CD4-positive, CD25-positive, alpha-beta regulatory T cell (primary cell): ENCODE measurements around the gene HIC1. TPM values are rescaled to one million over a fixed set of nuclear protein-coding genes. Genes with fewer than 3 reads are reported as not detected.

Source experiments
- ATAC-seq, 2 donors: fragments of 150-1000 bp; cut with Tn5 transposase; one replicate each; pipeline ENCODE4 v1.10.0; 2021; ENCODE audit warnings: low read depth in 2 of 2, moderate number of reproducible peaks in 2 of 2, moderate library complexity in 1 of 2
- DNase-seq, 3 donors: peaks; one replicate each; pipeline versions ENCODE4 v3.0.0 to v3.0.0-alpha.2; 2012 to 2022; ENCODE audit warnings: mixed read lengths in 1 of 3
- H3K27ac ChIP-seq: one replicate; pipeline ENCODE4 v1.7.0; 2013; ENCODE audit warnings: mild to moderate bottlenecking, low read length; ENCODE audit not compliant: insufficient read depth, poor library complexity, severe bottlenecking
- H3K27me3 ChIP-seq: one replicate; pipeline ENCODE4 v1.7.0; 2013; ENCODE audit warnings: low read length; ENCODE audit not compliant: control insufficient read depth, insufficient read depth
- H3K36me3 ChIP-seq: one replicate; pipeline ENCODE4 v1.7.0; 2013; ENCODE audit warnings: mild to moderate bottlenecking, low read length, moderate library complexity; ENCODE audit not compliant: control insufficient read depth, insufficient read depth
- H3K4me1 ChIP-seq: 2 replicates; pipeline ENCODE4 v1.7.0; 2013; ENCODE audit warnings: mild to moderate bottlenecking, low read length; ENCODE audit not compliant: insufficient read depth, control insufficient read depth, poor library complexity, severe bottlenecking
- H3K4me3 ChIP-seq: one replicate; pipeline ENCODE4 v1.7.0; 2013; ENCODE audit warnings: low read depth, mild to moderate bottlenecking, low read length, moderate library complexity
- H3K9me3 ChIP-seq, 2 experiments: 1 replicate in 1 of 2; 2 replicates in 1 of 2; pipeline ENCODE4 v1.7.0; 2013; ENCODE audit warnings: low read length in 2 of 2, mild to moderate bottlenecking in 1 of 2, moderate library complexity in 1 of 2; ENCODE audit not compliant: control insufficient read depth in 2 of 2
- H3K27ac Mint-ChIP-seq, 3 donors: one replicate each; pipeline ENCODE4 v1.8.0; 2020 to 2022; ENCODE audit warnings: mild to moderate bottlenecking in 3 of 3, mixed read lengths in 3 of 3, moderate library complexity in 2 of 3
- H3K27me3 Mint-ChIP-seq: one replicate; pipeline ENCODE4 v1.8.0; 2022; ENCODE audit warnings: mild to moderate bottlenecking, mixed read lengths
- H3K36me3 Mint-ChIP-seq: one replicate; pipeline ENCODE4 v1.8.0; 2020; ENCODE audit warnings: mixed read lengths
- H3K4me1 Mint-ChIP-seq, 4 donors: one replicate each; pipeline ENCODE4 v1.8.0; 2020 to 2022; ENCODE audit warnings: mixed read lengths in 4 of 4, mild to moderate bottlenecking in 1 of 4
- H3K4me3 Mint-ChIP-seq, 4 donors: one replicate each; pipeline ENCODE4 v1.8.0; 2020 to 2022; ENCODE audit warnings: mild to moderate bottlenecking in 4 of 4, mixed read lengths in 4 of 4, moderate library complexity in 3 of 4
- H3K9me3 Mint-ChIP-seq, 7 donors: one replicate each; pipeline ENCODE4 v1.8.0; 2020 to 2022; ENCODE audit warnings: mixed read lengths in 7 of 7, mild to moderate bottlenecking in 3 of 7, moderate library complexity in 2 of 7
- polyA plus RNA-seq, 4 donors: library from polyadenylated mRNA; unstranded; fragments of 300-500 nt; fragmentation: Illumina TruSeq; gene quantifications; one replicate each; pipeline ENCODE4 v1.2.3, GENCODE V29; 2021
- total RNA-seq: library from RNA; stranded (reverse); gene quantifications from one replicate; pipeline ENCODE4 v1.2.3, GENCODE V29; 2022

The HIC1 gene
- total and polyA plus RNA-seq, 5 donors from 2014 or later: 0.14 to 1.3 (median 0.64) TPM; not detected in 1

DNA sequence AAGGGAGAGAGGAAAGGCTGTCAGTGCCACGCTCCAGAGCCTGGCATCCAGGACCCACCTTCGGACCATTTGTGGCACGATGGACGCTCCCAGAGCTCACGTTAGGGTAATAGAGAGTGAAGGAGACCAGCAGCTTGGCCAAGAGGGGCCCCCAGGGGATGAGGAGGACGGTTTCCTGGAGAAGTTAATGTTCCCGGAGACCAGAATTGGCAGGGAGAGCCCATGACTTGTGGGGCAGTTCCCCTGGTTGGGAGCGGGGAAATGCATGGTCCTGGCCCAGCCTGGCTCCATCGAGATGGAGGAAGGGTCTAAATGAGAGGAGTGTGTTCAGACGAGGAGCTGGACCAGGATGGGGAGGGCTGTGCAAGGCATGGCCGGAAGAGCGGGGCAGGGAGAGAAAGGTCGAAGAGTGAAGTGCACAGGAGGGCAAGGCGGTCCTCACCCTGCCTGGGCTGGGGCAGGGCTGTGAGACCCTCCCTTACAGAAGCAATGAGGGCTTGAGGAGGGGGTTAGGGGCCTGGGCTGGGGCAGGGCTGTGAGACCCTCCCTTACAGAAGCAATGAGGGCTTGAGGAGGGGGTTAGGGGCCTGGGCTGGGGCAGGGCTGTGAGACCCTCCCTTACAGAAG lies 2.9 kb upstream of the HIC1 start:
- Mint-ChIP-seq H3K36me3 (no peaks in the 10 kb centered on the region), H3K27ac (no peak overlapping the region), H3K9me3 (peaks cover 0 to 1% (median 0%) of the 10 kb centered on the region in 7 donors), H3K4me1 (peaks cover 0 to 38% (median 16%) of the 10 kb centered on the region in 4 donors), H3K4me3 (peak overlapping the region; percentile 68 to 83 (median 76)), H3K27me3 (peaks cover 23% of the 10 kb centered on the region)
- Histone ChIP-seq H3K9me3 (no peaks in the 10 kb centered on the region), H3K27me3 (no peaks in the 10 kb centered on the region), H3K4me1 (peaks cover 75% of the 10 kb centered on the region), H3K4me3 (no peak overlapping the region), H3K36me3 (no peaks in the 10 kb centered on the region), H3K27ac (no peak overlapping the region)
- DNase-seq (no peak), ATAC-seq (no peak)

DNA sequence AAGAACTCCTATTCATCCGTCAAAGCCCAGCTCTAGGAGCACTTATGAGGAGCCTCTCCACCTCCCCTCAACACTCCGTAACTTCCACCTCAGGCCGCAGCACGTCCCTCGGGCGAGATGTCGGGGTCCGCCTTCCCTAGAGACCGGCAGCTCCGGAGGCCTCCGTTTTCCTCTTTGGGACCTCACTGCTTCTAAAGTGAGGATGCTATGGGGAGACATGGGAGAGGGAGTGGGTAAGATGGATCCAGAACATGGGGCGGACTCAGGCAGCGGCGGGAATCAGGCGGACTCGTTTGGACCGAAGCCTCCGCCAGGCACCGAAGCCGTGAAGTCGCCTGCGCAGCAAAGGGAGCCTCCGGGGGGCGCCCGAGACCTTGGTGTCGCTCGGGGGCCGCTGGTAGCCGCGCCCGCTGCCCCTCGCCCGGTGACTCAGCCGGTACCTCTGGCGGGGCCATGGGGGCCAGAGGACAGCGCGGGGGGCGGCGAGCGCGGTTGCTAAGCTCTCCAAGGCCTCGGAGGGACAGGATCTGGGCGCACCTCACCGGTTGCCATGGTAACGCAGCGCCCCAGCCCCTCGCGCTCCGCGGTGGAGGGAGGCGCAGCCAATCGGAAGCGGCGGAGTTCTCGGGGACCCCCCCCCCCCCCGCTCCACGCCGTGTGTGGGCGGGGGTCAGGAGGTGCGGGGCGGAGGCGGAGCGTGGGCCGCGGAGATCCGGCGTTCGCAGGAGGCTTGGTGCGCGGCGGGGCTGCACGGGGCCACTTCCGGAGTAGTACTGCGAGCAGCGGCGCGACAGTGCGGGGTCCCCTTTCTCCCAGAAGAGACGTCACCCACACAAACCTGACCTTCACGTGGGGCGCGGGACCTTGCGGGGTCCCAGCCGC lies 1.3 kb upstream of the HIC1 start:
- H3K27me3 Mint-ChIP-seq: peaks cover 23% of the 10 kb centered on the region
- peak overlapping the region; percentile 61 for H3K27ac ChIP-seq
- H3K9me3 Mint-ChIP-seq: peaks cover 0 to 1% (median 0%) of the 10 kb centered on the region in 7 donors
- peak overlapping the region; percentile 40 for H3K4me3 ChIP-seq
- H3K36me3 Mint-ChIP-seq: no peaks in the 10 kb centered on the region
- DNase-seq (peak; percentile 75 to 80 (median 76)), ATAC-seq (peak; percentile 14 to 23)
- peak overlapping the region; percentile 79 to 92 (median 85) for H3K4me3 Mint-ChIP-seq
- no peaks in the 10 kb centered on the region for H3K27me3 ChIP-seq
- peaks cover 0 to 33% (median 16%) of the 10 kb centered on the region in 4 donors for H3K4me1 Mint-ChIP-seq
- no peaks in the 10 kb centered on the region for H3K36me3 ChIP-seq
- peak overlapping the region; percentile 26 to 83 (median 75) for H3K27ac Mint-ChIP-seq
- no peaks in the 10 kb centered on the region for H3K9me3 ChIP-seq
- H3K4me1 ChIP-seq: peaks cover 87% of the 10 kb centered on the region

DNA sequence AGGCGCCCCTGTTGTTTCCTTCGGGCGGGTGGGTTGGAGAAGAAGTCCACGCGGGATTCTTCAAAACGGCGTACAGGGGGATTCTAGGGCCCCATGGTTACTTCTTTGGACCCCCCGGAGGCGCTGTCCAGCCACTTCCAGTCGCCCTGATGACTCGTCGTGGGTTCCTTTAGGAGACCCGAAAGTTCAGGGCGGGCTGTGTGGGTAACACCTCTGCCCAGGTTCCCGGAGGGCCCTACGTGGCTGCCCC lies 716 bp upstream of the HIC1 start:
- Histone ChIP-seq H3K27me3 (no peaks in the 10 kb centered on the region), H3K36me3 (no peaks in the 10 kb centered on the region), H3K4me3 (peak overlapping the region; percentile 51), H3K27ac (peak overlapping the region; percentile 61), H3K9me3 (no peaks in the 10 kb centered on the region), H3K4me1 (peaks cover 86% of the 10 kb centered on the region)
- Mint-ChIP-seq H3K4me1 (peaks cover 0 to 28% (median 16%) of the 10 kb centered on the region in 4 donors), H3K4me3 (peak overlapping the region; percentile 79 to 92 (median 85)), H3K36me3 (no peaks in the 10 kb centered on the region), H3K27ac (peak overlapping the region; percentile 26 to 67 (median 49)), H3K27me3 (peaks cover 24% of the 10 kb centered on the region), H3K9me3 (peaks cover 0 to 1% (median 0%) of the 10 kb centered on the region in 7 donors)
- DNase-seq (no peak), ATAC-seq (no peak)

DNA sequence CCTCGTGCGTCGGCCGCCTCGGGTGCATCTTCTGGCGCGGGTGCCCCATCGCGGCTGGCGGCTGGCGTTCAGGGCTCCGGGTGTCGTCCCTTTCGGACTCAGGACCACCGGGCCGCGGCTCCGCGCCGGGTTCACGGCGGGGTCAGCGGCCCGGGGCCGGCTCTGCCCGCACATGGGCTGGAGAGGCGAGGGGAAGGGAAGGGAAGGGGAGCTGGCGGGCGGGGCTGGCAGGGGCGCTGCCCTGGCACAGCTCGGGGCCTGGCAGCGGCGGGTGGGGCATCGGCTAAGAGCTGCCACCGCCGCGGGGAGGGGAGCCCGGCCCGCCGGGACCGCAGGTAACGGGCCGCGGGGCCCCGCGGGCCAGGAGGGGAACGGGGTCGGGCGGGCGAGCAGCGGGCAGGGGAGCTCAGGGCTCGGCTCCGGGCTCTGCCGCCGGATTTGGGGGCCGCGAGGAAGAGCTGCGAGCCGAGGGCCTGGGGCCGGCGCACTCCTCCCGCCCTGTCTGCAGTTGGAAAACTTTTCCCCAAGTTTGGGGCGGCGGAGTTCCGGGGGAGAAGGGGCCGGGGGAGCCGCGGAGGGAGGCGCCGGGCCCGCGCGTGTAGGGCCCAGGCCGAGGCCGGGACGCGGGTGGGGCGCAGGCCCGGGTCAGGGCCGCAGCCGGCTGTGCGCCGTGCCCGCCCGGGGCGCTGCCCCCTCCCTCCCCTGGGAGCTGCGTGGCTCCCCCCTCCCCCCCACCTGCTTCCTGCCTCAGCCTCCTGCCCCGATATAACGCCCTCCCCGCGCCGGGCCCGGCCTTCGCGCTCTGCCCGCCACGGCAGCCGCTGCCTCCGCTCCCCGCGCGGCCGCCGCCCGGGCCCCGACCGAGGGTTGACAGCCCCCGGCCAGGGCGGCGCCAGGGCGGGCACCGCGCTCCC lies 646 bp downstream of the HIC1 start:
- Histone ChIP-seq H3K4me1 (peaks cover 76% of the 10 kb centered on the region), H3K4me3 (no peak overlapping the region)

DNA sequence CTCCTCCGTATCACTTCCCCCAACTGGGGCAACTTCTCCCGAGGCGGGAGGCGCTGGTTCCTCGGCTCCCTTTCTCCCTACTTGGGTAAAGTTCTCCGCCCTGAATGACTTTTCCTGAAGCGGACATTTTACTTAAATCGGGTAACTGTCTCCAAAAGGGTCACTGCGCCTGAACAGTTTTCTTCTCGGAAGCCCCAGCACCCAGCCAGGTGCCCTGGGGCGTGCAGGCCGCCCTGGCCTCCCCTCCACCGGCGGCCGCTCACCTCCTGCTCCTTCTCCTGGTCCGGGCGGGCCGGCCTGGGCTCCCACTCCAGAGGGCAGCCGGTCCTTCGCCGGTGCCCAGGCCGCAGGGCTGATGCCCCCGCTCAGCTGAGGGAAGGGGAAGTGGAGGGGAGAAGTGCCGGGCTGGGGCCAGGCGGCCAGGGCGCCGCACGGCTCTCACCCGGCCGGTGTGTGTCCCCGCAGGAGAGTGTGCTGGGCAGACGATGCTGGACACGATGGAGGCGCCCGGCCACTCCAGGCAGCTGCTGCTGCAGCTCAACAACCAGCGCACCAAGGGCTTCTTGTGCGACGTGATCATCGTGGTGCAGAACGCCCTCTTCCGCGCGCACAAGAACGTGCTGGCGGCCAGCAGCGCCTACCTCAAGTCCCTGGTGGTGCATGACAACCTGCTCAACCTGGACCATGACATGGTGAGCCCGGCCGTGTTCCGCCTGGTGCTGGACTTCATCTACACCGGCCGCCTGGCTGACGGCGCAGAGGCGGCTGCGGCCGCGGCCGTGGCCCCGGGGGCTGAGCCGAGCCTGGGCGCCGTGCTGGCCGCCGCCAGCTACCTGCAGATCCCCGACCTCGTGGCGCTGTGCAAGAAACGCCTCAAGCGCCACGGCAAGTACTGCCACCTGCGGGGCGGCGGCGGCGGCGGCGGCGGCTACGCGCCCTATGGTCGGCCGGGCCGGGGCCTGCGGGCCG lies 1.6 kb downstream of the HIC1 start:
- DNase-seq (peak in 2 of 3 donors; percentile 68 to 73), ATAC-seq (peak in 1 of 2 donors; percentile 16)
- H3K4me3 Mint-ChIP-seq: peak overlapping the region; percentile 72 to 91 (median 77)
- Histone ChIP-seq H3K27me3 (no peaks in the 10 kb centered on the region), H3K36me3 (peaks cover 2% of the 10 kb centered on the region), H3K4me3 (no peak overlapping the region), H3K27ac (peak overlapping the region; percentile 5), H3K4me1 (peaks cover 67% of the 10 kb centered on the region), H3K9me3 (no peaks in the 10 kb centered on the region)
- peaks cover 0 to 1% (median 0%) of the 10 kb centered on the region in 7 donors for H3K9me3 Mint-ChIP-seq
- peaks cover 0 to 31% (median 18%) of the 10 kb centered on the region in 4 donors for H3K4me1 Mint-ChIP-seq
- peaks cover 40% of the 10 kb centered on the region for H3K27me3 Mint-ChIP-seq
- H3K36me3 Mint-ChIP-seq: peaks cover 8% of the 10 kb centered on the region
- H3K27ac Mint-ChIP-seq: peak overlapping the region in 1 of 3 donors; percentile 32

More for the DNA sequence above, 646 bp downstream of the HIC1 start:
- no peaks in the 10 kb centered on the region for H3K9me3 ChIP-seq
- H3K27me3 ChIP-seq: no peaks in the 10 kb centered on the region
- Mint-ChIP-seq H3K36me3 (peaks cover 5% of the 10 kb centered on the region), H3K27me3 (peaks cover 36% of the 10 kb centered on the region), H3K4me1 (peaks cover 0 to 31% (median 18%) of the 10 kb centered on the region in 4 donors), H3K4me3 (peak overlapping the region in 1 of 4 donors; percentile 88), H3K9me3 (peaks cover 0 to 1% (median 0%) of the 10 kb centered on the region in 7 donors), H3K27ac (no peak overlapping the region)
- peaks cover under 1% of the 10 kb centered on the region for H3K36me3 ChIP-seq
- DNase-seq (peak in 2 of 3 donors; percentile 19 to 46), ATAC-seq (no peak)
- no peak overlapping the region for H3K27ac ChIP-seq

DNA sequence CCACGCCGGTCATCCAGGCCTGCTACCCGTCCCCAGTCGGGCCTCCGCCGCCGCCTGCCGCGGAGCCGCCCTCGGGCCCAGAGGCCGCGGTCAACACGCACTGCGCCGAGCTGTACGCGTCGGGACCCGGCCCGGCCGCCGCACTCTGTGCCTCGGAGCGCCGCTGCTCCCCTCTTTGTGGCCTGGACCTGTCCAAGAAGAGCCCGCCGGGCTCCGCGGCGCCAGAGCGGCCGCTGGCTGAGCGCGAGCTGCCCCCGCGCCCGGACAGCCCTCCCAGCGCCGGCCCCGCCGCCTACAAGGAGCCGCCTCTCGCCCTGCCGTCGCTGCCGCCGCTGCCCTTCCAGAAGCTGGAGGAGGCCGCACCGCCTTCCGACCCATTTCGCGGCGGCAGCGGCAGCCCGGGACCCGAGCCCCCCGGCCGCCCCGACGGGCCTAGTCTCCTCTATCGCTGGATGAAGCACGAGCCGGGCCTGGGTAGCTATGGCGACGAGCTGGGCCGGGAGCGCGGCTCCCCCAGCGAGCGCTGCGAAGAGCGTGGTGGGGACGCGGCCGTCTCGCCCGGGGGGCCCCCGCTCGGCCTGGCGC lies 2.4 kb downstream of the HIC1 start:
- DNase-seq: peak in 1 of 3 donors; percentile 13
- Histone ChIP-seq H3K4me3 (no peak overlapping the region), H3K9me3 (no peaks in the 10 kb centered on the region), H3K27ac (no peak overlapping the region), H3K27me3 (no peaks in the 10 kb centered on the region), H3K36me3 (peaks cover 2% of the 10 kb centered on the region), H3K4me1 (peaks cover 60% of the 10 kb centered on the region)
- no peak for ATAC-seq
- Mint-ChIP-seq H3K36me3 (peaks cover 15% of the 10 kb centered on the region), H3K27me3 (peaks cover 33% of the 10 kb centered on the region), H3K27ac (no peak overlapping the region), H3K9me3 (peaks cover 0 to 1% (median 0%) of the 10 kb centered on the region in 7 donors), H3K4me3 (no peak overlapping the region), H3K4me1 (peaks cover 0 to 24% (median 12%) of the 10 kb centered on the region in 4 donors)
